B cell (primary cell): ENCODE measurements around the gene TTC28.

ENCODE experiments used
- CTCF ChIP-seq: fragments of 200-600 bp; IDR thresholded peaks from one replicate; pipeline ENCODE4 v1.8.0; 2022; ENCODE audit warnings: antibody characterized with exemption, mild to moderate bottlenecking
- EZH2 ChIP-seq: IDR thresholded peaks from 2 replicates; pipeline ENCODE4 v1.6.1; 2012; ENCODE audit warnings: borderline replicate concordance, low read depth, mild to moderate bottlenecking, moderate library complexity, low read length; ENCODE audit not compliant: insufficient read depth, poor library complexity, severe bottlenecking

- TF ChIP-seq CTCF (no peak), EZH2 (no peak)
These were observed 119.4 kb downstream of the TTC28 start for GRCh38 chr22:28560046-28560742.
